Stimulated activated CD4-positive, alpha-beta T cell treated with anti-CD3 and anti-CD28 coated beads, Interleukin-4, amount 100 ng/mL, for 1 hour (primary cell): ENCODE measurements around the gene SKA3.

Source experiments
- DNase-seq: peaks from one replicate; pipeline ENCODE4 v3.0.0-alpha.2; 2020

Gene SKA3

GRCh38 chr13:21109168-21109567 is 67.2 kb downstream of the SKA3 start:
- no peak for DNase-seq

GRCh38 chr13:21106089-21106488 is 70.3 kb downstream of the SKA3 start:
- DNase-seq: no peak

GRCh38 chr13:21104199-21105019 is 71.9 kb downstream of the SKA3 start:
- no peak for DNase-seq
